Stimulated activated CD8-positive, alpha-beta memory T cell treated with anti-CD3 and anti-CD28 coated beads, Interleukin-15, amount 100 ng/mL, for 4 hours (primary cell): Measurements from ENCODE around the gene FBXL17.
"Not testable (repeated sequence)": the region's sequence is repeated elsewhere in the genome, so short reads cannot be mapped to it uniquely, and the experiment has no call there.

ENCODE experiments used
- DNase-seq, 2 donors: peaks; one replicate each; pipeline ENCODE4 v3.0.0-alpha.2; 2020; ENCODE audit warnings: low read depth in 2 of 2

Gene FBXL17

DNA sequence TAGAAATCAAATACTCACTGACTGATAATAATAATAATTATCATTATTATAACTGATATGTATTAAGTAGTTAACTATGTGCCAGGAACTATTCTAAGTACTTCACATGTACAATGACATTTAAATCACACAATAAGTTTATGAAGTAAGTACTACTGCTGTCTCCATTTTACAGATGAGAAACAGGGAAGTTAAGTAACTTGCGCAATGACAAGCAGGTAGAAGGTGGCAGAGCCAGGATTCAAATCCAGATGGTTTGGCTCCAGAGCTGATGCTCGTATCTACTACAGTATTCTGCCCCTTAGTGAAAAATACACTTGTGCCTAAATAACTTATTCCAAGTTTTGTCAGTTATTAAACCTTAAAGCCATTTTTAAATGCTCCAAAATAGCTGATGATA, 217.3 kb downstream of the FBXL17 start:
- no peak for DNase-seq

DNA sequence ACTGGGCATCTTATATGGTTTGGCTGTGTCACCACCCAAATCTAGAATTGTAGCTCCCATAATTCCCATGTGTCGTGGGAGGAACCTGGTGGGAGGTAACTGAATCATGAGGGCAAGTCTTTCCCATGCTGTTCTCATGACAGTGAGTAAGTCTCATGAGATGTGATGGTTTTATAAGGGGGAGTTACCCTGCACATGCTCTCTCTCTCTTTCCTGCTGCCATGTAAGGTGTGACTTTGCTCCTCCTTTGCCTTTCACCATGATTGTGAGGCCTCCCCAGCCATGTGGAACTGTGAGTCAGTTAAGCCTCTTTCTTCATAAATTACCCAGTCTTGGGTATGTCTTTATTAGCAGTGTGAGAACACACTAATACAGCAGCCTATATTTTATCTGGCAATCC, 229.0 kb downstream of the FBXL17 start:
- DNase-seq = not testable (repeated sequence)

DNA sequence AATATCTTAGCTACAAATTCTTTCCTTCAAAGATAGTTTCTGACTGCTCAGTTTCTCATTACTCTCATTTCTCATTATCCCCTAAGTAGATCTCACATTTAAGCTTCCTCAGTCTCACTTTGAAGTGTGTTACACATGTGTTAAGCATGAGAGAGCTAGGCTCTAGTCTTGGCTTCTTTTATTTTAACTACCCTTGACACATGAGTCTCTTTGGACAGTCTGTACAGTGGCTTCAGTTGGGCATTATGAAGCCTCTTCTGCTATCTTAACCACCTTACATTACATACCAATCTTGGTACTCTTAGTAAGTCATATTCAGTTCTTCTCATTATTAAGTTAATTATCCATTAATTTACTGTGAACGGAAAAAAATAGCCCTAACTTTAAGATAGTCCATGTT, 232.5 kb downstream of the FBXL17 start:
- no peak for DNase-seq

DNA sequence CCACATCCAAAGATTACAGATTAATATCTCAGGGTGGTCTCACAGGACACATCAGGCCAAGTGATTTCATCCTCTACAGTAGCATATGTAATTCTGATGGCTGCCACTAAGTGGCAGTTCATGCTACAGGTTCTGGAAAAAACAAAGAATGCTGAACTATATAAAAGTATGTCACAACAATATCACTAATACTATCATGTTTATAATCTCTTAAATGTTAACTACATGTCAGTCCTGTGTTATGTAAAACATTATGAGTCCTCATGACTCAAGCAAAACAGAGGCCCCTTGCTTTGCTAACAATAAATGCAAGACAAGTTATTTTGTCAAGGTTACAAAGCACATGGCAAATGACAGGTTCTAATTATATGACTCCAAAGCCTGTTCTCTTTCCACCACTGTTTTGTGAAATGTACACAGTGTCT, 233.2 kb downstream of the FBXL17 start:
- no peak for DNase-seq

DNA sequence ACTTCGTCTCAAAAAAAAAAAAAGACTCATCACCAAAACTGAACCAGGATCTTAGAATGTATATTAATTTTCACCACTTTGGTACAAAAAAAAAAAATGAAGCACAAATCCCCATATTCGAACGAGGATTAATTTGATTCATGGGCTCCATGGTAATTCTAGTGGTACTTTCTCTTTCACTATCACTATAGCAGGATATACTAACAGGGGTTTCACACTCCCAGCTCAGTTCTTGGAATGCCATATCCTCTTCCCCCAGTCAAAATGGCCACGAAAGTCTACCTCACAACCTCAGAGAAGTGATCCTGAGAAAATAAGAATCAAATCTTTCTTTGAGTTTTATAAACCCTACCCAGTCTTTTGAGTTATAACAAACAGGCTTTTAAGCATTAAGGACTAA, 235.7 kb downstream of the FBXL17 start:
- DNase-seq = no peak

DNA sequence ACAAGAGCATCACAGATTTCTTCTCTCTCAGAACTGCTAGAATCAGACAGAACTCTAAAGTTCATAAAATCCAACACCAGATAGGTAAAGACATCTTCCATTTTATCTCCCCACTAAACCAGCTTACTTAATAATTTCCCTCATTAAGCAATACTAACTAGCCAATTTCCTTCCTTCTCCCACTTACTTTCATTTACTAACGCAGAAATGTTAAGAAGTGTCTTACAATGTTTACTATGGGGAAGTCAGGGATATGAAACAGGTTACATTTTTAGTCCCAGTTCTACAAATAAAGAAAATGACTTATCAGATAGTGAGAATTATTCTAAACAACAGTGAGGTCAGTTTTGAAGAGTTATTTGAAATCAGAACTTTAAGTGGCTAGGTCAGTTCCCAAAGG, 236.5 kb downstream of the FBXL17 start:
- DNase-seq = no peak

DNA sequence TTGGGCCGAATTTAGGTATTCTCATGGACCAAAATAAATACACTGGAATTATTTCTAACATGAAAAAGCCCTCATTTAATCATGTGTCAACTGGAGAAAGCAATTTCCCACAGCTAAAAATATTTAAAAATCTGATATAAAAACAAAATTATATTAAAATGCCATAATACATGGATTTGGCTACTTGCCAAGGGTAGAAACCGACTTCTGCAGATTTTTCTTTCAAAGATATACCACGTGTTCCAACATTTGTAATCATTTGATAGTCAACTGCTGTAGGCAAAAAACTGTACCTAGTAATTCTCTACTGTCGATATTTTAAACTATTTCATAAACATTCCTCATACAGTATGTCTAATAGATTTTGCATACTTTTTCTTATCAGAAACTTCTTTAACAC, 237.6 kb downstream of the FBXL17 start:
- no peak for DNase-seq

DNA sequence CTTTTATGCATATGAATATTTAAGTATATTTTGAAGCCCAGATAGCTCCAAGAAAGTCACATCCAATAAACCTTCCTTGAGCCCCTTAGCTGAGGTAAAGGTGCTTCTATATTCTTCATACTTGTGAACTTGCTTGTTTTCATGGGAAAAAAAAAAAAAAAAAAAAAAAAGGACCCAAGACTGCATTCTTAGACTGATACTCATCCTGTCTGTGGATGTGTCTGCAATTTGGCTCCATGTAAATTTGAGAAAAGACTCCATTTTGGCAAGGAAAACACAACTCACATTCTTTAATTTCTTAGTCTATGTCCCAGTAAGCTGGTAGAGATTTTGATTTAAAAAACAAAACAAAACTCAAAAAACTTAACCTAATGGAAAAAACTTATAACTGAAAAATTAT, 238.3 kb downstream of the FBXL17 start:
- DNase-seq = no peak

DNA sequence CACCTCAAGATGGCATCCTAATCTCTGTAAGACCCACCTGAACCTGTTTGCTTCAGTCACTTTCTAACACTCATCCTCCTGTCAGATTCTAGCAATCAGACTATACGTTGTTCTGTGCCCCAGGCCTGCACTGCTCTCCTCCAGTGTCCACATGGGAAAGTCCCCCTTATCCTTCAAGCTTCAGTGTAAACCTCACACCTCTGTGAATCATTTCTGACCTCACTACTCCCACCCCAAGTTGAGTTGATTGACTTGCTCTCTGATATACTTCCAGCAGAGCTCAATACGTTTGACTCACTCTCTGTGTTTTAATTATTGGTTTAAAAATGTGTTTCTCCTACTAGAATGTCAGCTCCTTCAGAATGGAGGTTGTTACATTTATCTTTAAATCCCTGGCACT, 240.2 kb downstream of the FBXL17 start:
- no peak for DNase-seq

DNA sequence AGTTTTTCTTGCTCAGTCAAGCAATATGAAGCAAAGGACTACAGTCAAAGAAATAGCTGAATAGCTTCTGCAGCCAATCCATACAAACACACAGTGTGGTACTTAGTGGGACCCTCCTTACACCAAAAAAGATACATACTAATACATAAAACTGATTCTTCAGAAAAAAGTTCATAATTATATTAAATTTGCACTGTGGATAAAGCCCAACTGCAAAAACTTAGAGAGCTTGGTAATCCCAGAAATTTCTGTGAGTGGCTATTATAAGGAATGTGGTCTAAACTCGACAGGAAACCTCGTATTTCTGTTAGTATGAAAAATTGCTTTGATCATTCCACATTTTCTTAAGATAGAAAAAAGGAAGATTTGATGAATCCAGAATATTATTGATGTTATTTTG, 245.4 kb downstream of the FBXL17 start:
- DNase-seq = no peak

DNA sequence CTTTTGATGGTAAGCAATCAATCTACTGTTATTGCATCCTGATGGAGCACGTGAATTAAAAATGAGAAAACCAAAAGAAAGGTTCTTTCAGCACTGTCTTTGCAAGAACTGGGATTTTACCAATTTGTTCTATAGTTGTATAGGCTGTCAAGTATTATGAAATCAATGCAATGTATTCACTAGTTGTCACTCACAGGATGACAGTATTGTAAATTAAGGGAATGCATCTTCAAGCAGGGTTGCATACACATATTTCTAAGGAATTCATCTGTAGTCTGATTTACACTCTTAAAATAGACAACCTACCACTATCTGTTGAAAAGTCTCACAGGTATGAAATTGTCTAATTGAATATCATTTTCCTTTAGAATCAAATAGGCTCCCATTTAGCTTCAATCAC, 252.8 kb downstream of the FBXL17 start:
- DNase-seq = no peak

DNA sequence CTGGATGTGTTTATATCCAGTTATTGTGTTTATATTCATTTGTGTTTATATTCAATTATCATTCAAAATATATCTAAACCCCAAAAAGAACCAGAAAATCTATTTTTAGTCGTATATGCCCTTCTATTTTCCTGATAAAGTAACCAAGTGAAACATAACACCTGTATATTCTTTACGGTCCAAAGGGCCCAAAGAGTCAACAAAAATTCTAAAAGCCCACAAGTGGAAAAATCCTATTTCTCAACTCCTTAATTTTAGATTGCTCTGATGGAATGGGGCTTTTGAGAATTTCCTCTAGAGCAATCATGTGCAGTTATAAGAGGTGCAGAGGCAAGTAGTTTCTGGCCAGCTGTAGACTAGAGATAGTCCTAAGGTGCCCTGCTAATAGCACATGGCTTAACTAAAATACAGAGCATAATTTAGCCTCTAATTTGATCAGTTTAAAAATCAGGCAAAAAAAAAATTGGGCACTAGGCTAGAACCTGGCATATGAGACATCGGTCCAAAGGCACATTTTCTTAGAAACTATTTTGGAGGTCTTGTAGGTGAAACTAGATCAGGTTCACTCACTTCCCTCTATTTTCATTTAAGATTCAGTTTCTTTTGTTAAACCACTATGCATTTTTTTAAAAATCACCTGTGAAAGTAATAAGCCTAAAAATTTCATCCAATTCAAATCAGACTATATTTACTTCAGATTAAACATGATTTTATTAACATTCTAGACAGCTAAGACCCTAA, 256.0 kb downstream of the FBXL17 start:
- DNase-seq = no peak

DNA sequence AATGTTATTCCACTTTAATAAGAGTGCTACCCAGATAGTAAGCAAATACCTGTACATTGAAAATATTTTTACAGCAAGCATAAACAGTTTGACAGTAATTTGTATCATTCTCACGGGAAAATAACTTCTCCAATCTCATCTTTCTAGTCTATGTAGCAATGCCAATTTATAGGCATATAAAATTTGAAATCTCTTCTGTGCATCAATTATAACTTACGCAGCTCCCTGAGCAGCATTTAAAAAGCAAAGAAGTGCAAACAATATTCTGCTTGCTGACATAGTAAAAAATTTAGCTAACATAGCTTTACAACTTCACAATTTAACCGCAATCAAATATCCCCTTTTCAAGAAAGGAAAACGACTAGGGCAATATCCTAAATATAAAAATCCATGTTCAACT, 257.3 kb downstream of the FBXL17 start:
- DNase-seq = no peak

DNA sequence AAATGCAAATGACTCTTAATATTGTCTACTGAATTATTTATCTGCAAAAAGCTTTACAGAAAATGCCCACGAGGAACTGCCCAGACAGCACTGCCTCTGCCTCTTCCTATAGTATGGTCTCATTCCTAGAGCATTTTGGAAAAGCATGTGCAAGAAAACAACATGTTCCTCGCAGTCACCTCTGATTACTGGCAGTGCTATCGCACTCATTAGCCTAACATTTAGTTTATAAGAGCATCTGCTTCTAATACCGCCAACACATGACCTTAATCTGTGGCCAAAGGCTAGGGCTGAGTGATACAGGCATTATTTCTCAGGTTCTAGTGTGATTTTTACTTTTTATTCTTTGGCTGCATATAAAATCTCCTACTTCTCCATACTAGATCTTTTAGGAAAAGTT, 259.2 kb downstream of the FBXL17 start:
- DNase-seq = no peak

DNA sequence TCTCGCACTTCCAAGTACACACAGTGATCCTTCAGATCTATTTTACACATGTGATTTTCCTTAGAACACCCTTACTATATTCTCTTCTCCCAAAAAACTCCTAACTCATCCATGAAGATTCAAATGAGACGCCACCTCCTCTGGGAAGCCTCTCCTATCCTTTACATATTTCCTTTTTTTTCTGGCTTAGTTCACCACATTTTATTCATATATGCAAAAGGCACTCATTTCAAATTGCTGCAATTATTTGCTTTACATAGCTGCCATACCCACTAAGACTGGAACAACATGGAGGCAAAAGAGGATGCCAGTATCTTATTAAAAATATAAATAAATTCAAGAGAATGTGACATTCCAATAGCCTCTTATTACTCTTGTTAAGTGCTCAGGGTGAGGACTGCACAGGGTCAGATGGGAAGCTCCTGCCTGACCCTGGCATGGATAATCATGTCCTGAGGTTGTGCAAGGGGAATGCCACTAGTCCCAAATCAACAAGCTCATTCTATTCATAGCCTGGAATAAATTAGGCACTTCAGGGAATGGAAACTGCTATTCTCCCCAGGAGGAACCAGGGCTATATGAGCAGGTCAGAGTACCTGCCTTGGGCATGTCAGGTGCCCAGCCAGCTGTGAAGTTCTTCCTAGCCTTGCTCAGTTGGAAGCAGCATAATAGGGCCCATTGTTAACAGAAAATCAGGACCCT, 262.9 kb downstream of the FBXL17 start:
- DNase-seq = no peak

DNA sequence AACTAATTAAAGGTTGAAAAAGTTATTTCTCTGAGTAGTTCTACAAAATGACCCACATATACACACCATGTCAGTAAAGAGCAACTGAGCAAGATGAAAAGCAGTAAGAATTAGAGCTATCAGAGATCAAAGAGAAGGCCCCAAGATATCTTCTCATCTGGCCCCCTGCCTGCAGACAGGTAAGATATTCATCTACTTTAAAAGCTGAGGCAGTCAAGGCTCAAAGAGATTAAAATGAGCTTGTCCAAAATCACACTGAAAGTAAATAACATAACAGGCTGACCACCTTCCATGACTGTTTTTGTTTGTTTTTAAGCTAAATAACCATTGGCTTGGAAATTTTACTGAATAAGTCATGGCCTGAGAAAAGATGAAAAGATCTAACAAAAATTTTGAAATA, 266.2 kb downstream of the FBXL17 start:
- no peak for DNase-seq

DNA sequence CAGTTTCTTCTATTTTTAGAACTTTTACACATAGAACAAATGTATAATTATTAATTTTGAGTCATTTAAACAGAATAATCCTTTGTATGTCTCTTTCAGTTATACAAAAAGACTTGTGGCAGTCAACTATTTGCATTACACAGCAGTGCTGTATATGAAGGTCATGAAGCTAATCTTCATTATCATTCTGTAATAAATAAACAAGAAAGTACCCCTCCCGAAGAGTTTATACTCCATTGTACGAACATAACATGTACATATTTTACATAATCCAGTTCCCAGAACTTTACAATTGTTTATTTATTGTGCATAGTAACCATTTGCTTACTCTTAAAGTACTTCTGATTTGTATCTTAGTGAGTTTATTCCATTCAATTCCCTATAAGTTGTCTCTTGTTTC, 267.9 kb downstream of the FBXL17 start:
- no peak for DNase-seq

DNA sequence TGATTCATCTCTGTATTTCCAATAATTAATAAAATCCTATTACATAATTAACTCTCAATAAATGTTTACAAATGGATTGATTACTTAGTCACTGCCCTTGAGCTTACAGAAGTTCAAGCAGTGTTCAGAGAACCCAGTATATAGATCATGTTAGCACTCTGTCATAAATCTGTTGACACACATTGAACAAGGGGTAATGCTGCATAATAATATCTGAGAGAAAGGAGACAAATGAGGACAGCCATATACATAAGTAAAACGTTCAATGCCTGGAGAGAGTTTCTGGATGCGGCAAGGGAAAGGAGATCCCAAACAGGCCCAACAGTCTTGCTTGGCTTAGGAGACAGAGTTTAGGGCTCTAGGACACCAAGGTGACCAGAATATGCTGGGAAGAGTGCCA, 270.2 kb downstream of the FBXL17 start:
- DNase-seq = no peak

DNA sequence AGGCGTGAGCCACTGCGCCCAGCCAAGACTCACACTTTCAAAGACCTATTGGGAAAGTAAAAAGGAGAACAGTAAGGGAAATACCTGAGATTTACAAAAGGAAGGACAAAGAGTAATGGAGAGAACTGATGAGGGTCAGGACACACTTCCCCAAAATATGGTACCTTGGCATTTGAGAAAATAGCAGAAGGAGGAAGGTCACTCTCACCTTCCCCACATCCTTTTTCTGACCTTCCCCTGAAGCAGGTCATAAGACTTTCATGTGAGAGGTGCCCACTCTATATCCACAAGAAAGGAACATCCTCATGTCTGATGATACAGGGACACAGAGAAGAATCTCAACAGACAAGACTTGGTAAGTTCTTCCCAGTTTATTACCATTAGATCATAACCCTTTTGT, 272.8 kb downstream of the FBXL17 start:
- no peak for DNase-seq

DNA sequence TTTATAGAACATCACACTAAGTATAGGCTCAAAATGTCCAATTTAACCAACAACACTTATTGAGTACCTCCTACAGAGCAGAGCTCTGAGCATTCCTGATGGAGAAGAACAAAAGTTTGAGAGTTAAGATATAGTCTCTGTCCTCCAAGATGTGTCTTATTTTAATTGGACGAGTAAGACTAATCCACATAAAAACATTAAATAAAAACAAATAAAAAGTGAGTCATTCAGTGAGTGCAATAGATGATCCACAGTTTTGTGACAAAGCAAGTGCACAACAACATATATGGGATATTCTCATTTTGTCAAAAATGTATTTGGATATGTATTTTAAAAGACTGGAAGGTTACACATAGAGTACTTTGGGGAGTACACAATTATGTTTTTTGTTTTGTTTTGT, 277.4 kb downstream of the FBXL17 start:
- DNase-seq = no peak

DNA sequence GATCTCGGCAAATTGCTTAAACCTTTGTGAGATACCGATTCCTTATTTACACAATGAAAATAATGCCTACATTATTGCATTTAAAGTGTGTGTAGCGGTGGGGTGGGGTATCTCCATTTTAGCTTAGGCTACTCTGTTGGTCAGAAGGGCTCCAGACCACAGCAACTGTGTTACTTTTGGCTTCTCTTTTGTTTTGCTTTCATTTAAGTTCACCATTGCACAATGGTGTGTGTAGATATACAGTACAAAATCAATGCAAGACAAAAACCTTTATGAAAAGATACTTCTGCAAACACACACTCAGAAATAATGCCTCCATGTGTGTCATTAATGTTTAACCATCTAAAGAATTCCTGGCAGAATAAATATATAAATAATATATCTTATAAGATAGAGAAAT, 279.4 kb downstream of the FBXL17 start:
- no peak for DNase-seq

DNA sequence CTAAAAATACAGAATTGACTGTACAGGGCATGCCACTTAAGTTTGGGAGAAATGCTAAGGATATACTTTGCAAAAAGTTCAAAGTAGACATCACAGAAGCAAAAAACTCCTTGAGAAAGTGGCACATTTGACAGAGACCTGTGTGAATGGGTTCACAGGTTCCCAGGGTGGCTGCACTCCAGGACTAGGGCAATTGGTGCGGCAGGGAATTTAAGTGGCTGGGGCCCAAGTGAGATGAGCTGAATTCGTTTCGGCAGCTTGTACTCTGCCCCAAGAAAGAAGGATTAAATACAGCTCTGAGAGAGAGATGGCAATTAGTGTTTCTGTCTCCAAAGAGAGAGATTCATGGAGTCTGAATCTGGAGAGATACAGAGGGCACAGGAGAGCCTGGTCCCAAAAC, 280.1 kb downstream of the FBXL17 start:
- DNase-seq = no peak

DNA sequence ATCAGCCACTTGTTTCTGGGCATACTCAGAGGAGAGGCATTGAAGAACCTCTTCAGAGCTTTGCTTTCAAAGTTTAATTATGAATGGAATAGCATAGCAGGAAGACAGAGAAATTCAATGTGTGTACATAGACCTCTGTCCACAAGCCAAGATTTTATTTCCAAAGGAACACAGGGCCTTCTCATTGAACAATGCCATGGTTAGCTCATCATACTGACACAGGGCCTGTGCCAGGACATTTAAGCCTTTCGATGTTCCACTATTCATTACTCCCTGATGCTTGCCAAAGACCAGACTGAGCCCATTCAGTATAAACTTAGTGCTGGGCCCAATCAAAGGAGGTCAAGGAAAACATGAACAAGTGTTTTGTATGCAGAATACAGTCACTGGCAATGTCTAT, 280.8 kb downstream of the FBXL17 start:
- no peak for DNase-seq

DNA sequence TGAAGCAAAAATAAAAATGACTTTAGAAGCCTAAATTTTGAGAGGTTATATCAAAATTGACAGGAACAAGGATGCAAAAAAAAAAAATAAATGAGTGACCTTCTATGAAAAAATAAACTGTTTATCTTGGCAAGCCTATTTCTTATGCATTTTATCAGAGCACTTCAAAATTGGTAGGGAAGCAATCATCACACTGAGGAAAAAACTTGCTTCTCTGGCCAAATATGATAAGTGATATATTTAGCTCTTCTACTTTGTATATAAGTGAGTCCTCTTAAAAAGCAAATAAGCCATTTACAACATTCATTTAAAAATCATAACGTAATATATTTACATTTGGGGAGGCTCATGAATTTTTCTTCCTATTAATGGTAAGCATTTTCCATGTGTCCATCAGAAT, 287.1 kb downstream of the FBXL17 start:
- no peak for DNase-seq
